ENCODE results near the gene RCN1. TPM values are rescaled to one million over a fixed set of nuclear protein-coding genes. Genes with fewer than 3 reads are reported as not detected.

Gene RCN1
- total and polyA plus RNA-seq, 9 of the 15 experiments (the other 6 are each of a cell fraction or from before 2014, with no cell fraction given): 2.1 to 8.7 (median 7.2) TPM

GRCh38 chr11:32044158-32044863 is 46.6 kb upstream of the RCN1 start:
- intact Hi-C loops (cut with micrococcal nuclease) (no loop called here), in situ Hi-C loops (cut with MboI) (no loop called here)
- H3K9me1 ChIP-seq (ENCODE audit: control insufficient read depth, insufficient read depth, low read length): no peaks in the 10 kb centered on the region
- no peaks in the 10 kb centered on the region for H3K36me3 ChIP-seq (ENCODE audit: control insufficient read depth, insufficient read depth, low read length)
- no peaks in the 10 kb centered on the region for H3K4me1 ChIP-seq (replicated peaks in 1 of 2; ENCODE audit: control insufficient read depth in 2 of 2, insufficient read depth in 2 of 2, low read length in 2 of 2)
- H3K27me3 ChIP-seq (ENCODE audit: control insufficient read depth in 2 of 2, insufficient read depth in 2 of 2, low read length in 2 of 2): no peaks in the 10 kb centered on the region
- ChIA-PET POLR2A (interaction anchor here (1.1 kb wide), 1 partner anchor 11 kb away, joined by 3 read pairs; no protein-coding TSS in a partner anchor), CTCF (ENCODE audit: low intra/inter-chr PET ratio) (no interaction called here)
- no peak overlapping the region for H3K4me2 ChIP-seq (ENCODE audit: insufficient read depth, low read length)
- no peak overlapping the region for H3K9ac ChIP-seq (ENCODE audit: insufficient read depth in 1 of 2, low read depth in 2 of 2, low read length in 2 of 2)
- H3K79me2 ChIP-seq (ENCODE audit: control insufficient read depth, insufficient read depth, low read length): no peaks in the 10 kb centered on the region
- WGBS (ENCODE audit: insufficient coverage, low coverage, missing lambda C conversion rate): 0% methylated on average over 4 of the region's 4 CpGs
- H3K9me3 ChIP-seq (replicated peaks; ENCODE audit: control insufficient read depth, insufficient read depth, low read depth, low read length): no peaks in the 10 kb centered on the region
- H4K20me1 ChIP-seq (replicated peaks; ENCODE audit: control insufficient read depth, insufficient read depth, low read length): no peaks in the 10 kb centered on the region
- no peak for TF ChIP-seq MBD1 (CRISPR knock-in tag; IDR thresholded peaks at IDR 0.05)
- TF ChIP-seq EHMT2 (IDR thresholded peaks at IDR 0.05): no peak
- TF ChIP-seq ZNF764 (CRISPR knock-in tag; IDR thresholded peaks at IDR 0.05; ENCODE audit: low read depth): no peak
- no peak for TF ChIP-seq CUX1 (CRISPR knock-in tag; IDR thresholded peaks at IDR 0.05)
- H3K27ac ChIP-seq (ENCODE audit: extremely low read depth, low read depth, low read length): no peak overlapping the region
- ATAC-seq (no peak), FAIRE-seq (no peak), DNase-seq (ENCODE audit: extremely low read depth in 1 of 4, low spot score in 3 of 4) (no peak)
- no TSS peak for BruUV-seq (replicated peaks)
- no peak overlapping the region for H2AFZ ChIP-seq (ENCODE audit: low read depth, low read length)
- no peak overlapping the region for H3K4me3 ChIP-seq
